Measurements from ENCODE around the gene PARP8. TPM values are rescaled to one million over a fixed set of nuclear protein-coding genes. Genes with fewer than 3 reads are reported as not detected.
"Not testable (repeated sequence)": the region's sequence is repeated elsewhere in the genome, so short reads cannot be mapped to it uniquely, and the experiment has no call there.

Gene PARP8
- total RNA-seq, 6 donors from 2014 or later = 33.3 to 64.1 (median 34.6) TPM

GRCh38 chr5:50766967-50767366 lies 100.5 kb downstream of the PARP8 start:
- Histone ChIP-seq H3K27ac (no peak overlapping the region), H3K4me3 (no peak overlapping the region), H3K36me3 (peaks cover 0 to 9% (median 2%) of the 10 kb centered on the region in 4 donors), H3K4me1 (no peaks in the 10 kb centered on the region), H3K9me3 (no peaks in the 10 kb centered on the region), H3K27me3 (no peaks in the 10 kb centered on the region)
- TF ChIP-seq POLR2A (IDR thresholded peaks at IDR 0.05) (no peak), POLR2AphosphoS5 (IDR thresholded peaks at IDR 0.05) (no peak), EP300 (IDR thresholded peaks at IDR 0.05) (no peak), CTCF (IDR thresholded peaks at IDR 0.05) (no peak)
- DNase-seq (no peak), ATAC-seq (ENCODE audit: low FRiP score in 2 of 2) (no peak)
- 80 to 81% methylated on average over 2 of the region's 2 CpGs for WGBS, 2 donors

DNA sequence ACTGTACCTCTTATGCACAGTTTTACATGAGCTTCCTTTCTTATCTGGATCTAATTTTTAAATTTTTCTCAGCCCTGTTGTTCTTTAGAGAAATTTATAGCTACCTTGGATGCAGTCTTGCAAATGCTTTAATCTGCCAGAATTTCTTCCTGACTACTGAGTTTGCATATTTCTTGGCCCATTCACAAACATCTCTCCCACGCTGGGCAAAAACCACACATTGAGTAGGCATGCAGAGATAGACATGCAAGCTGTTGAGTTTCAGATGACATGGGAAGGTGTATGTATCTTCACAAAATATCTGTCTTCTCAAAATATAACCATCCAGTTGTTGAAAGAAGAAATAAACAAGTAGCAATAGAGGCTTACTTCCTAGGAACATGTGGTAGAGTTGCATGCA lies 101.2 kb downstream of the PARP8 start:
- DNase-seq (no peak), ATAC-seq (ENCODE audit: low FRiP score in 2 of 2) (no peak)
- H3K27ac ChIP-seq = no peak overlapping the region
- 68 to 71% methylated on average over 1 of the region's 1 CpG for WGBS, 2 donors
- no peaks in the 10 kb centered on the region for H3K9me3 ChIP-seq
- no peak overlapping the region for H3K4me3 ChIP-seq
- TF ChIP-seq POLR2AphosphoS5 (IDR thresholded peaks at IDR 0.05) (no peak), POLR2A (IDR thresholded peaks at IDR 0.05) (no peak), EP300 (IDR thresholded peaks at IDR 0.05) (no peak), CTCF (IDR thresholded peaks at IDR 0.05) (no peak)
- H3K27me3 ChIP-seq = no peaks in the 10 kb centered on the region
- H3K4me1 ChIP-seq = no peaks in the 10 kb centered on the region
- H3K36me3 ChIP-seq = peaks cover 0 to 9% (median 2%) of the 10 kb centered on the region in 4 donors

DNA sequence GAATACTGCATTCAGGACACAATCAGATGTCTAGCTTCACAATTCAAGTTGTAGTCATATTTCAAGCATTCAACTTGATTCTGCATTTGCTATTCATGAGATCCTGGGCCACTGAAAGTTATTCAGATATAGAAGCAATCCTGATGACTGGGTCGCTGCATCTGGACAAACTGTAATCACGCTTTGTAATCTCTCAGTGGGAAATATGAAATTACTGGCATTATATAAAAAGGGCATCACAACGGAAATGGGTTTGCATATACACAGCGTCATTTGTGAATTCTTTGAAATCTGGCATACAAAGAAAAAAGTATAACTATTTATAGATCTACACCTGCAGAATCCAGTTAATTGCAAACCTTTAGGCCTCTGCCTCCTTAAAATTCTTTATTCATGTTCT lies 102.2 kb downstream of the PARP8 start:
- H3K4me3 ChIP-seq = no peak overlapping the region
- TF ChIP-seq POLR2AphosphoS5 (IDR thresholded peaks at IDR 0.05) (no peak), POLR2A (IDR thresholded peaks at IDR 0.05) (no peak), EP300 (IDR thresholded peaks at IDR 0.05) (no peak), CTCF (IDR thresholded peaks at IDR 0.05) (no peak)

GRCh38 chr5:50770441-50770840 lies 104.0 kb downstream of the PARP8 start:
- no peak for TF ChIP-seq CTCF (IDR thresholded peaks at IDR 0.05)
- TF ChIP-seq EP300 (IDR thresholded peaks at IDR 0.05) = no peak
- TF ChIP-seq POLR2AphosphoS5 (IDR thresholded peaks at IDR 0.05) = no peak
- TF ChIP-seq POLR2A (IDR thresholded peaks at IDR 0.05) = no peak
- Histone ChIP-seq H3K36me3 (peaks cover 0 to 19% (median 10%) of the 10 kb centered on the region in 4 donors), H3K27ac (no peak overlapping the region), H3K27me3 (no peaks in the 10 kb centered on the region), H3K4me1 (no peaks in the 10 kb centered on the region), H3K9me3 (peaks cover 0 to 9% (median 0%) of the 10 kb centered on the region in 4 donors), H3K4me3 (no peak overlapping the region)
- DNase-seq = no peak
- ATAC-seq (ENCODE audit: low FRiP score in 2 of 2) = no peak
- 80 to 90% methylated on average over 3 of the region's 3 CpGs for WGBS, 2 donors

More for the DNA sequence above, 102.2 kb downstream of the PARP8 start:
- H3K36me3 ChIP-seq = peaks cover 0 to 5% (median 2%) of the 10 kb centered on the region in 4 donors
- DNase-seq (no peak), ATAC-seq (ENCODE audit: low FRiP score in 2 of 2) (no peak)
- no peaks in the 10 kb centered on the region for H3K27me3 ChIP-seq
- no peaks in the 10 kb centered on the region for H3K4me1 ChIP-seq
- H3K27ac ChIP-seq = no peak overlapping the region
- H3K9me3 ChIP-seq = no peaks in the 10 kb centered on the region
- 87 to 89% methylated on average over 4 of the region's 4 CpGs for WGBS, 2 donors

DNA sequence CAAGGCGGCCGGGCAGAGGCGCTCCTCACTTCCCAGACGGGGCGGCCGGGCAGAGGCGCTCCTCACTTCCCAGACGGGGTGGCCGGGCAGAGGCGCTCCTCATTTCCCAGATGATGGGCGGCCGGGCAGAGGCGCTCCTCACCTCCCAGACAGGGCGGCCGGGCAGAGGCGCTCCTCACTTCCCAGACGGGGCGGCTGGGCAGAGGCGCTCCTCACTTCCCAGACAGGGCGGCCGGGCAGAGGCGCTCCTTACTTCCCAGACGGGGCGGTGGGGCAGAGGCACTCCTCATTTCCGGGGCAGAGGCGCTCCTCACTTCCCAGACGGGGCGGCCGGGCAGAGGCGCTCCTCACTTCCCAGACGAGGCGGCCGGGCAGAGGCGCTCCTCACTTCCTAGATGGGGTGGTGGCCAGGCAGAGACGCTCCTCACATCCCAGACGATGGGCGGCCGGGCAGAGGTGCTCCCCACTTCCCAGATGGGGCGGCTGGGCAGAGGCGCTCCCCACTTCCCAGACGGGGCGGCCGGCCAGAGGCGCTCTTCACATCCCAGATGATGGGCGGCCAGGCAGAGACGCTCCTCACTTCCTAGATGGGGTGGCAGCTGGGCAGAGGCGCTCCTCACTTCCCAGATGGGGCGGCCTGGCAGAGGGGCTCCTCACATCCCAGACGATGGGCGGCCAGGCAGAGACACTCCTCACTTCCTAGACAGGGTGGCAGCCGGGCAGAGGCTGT lies 108.2 kb downstream of the PARP8 start:
- peaks cover 0 to 17% (median 11%) of the 10 kb centered on the region in 4 donors for H3K36me3 ChIP-seq
- 94 to 98% methylated on average over 3 to 18 of the region's 51 CpGs for WGBS, 2 donors
- ATAC-seq (ENCODE audit: low FRiP score in 2 of 2); H3K27me3 ChIP-seq; H3K4me3 ChIP-seq; H3K27ac ChIP-seq; H3K4me1 ChIP-seq; H3K9me3 ChIP-seq: not testable (repeated sequence)
- peak in 1 of 2 donors; percentile 59 for DNase-seq

Measured in upper lobe of left lung (tissue), 6 donors.